A673 (cell line): ENCODE results near the gene MACROD1. TPM values are rescaled to one million over a fixed set of nuclear protein-coding genes. Genes with fewer than 3 reads are reported as not detected.

ENCODE experiments used
- BruUV-seq: library from RNA; stranded (reverse); fragments of 400-500 nt; replicated peaks from 2 replicates; lab custom pipeline; 2021; lab: Mats Ljungman, UMichigan
- CTCF ChIA-PET: fragments of 300-600 bp; sonication (Branson Sonifier 250); formaldehyde crosslinking; loops from one replicate; lab custom pipeline; 2022; ENCODE audit warnings: antibody characterized with exemption; lab: Charles Lee
- POLR2A ChIA-PET: fragments of 300-600 bp; sonication (Branson Sonifier 250); formaldehyde crosslinking; loops from one replicate; lab custom pipeline; 2022; ENCODE audit warnings: antibody characterized with exemption; ENCODE audit not compliant: low non-redundant PET; lab: Charles Lee
- DNase-seq: peaks from one replicate; pipeline ENCODE4 v3.0.0-alpha.2; 2015; ENCODE audit warnings: low spot score
- H3K27ac ChIP-seq: fragments of 200-600 bp; sonication (generic); 2 replicates; pipeline ENCODE4 v1.5.1; 2016; ENCODE audit warnings: mixed run types, low read depth, mild to moderate bottlenecking, mixed read lengths, antibody characterized with exemption, low read length; ENCODE audit not compliant: poor library complexity, severe bottlenecking
- H3K27me3 ChIP-seq: fragments of 200-600 bp; sonication (generic); replicated peaks from 2 replicates; pipeline ENCODE4 v1.6.1; 2017; ENCODE audit warnings: mixed run types, low read depth, mild to moderate bottlenecking, mixed read lengths, antibody characterized with exemption, low read length; ENCODE audit not compliant: insufficient read depth, poor library complexity
- H3K36me3 ChIP-seq: fragments of 200-600 bp; sonication (generic); 2 replicates; pipeline ENCODE4 v1.6.1; 2016; ENCODE audit warnings: mixed run types, mild to moderate bottlenecking, mixed read lengths, antibody characterized with exemption, low read length; ENCODE audit not compliant: insufficient read depth, poor library complexity, severe bottlenecking
- H3K4me1 ChIP-seq: fragments of 200-600 bp; sonication (generic); 2 replicates; pipeline ENCODE4 v1.6.1; 2017; ENCODE audit warnings: mixed run types, mild to moderate bottlenecking, mixed read lengths, antibody characterized with exemption, low read length; ENCODE audit not compliant: insufficient read depth, poor library complexity, severe bottlenecking
- H3K4me3 ChIP-seq: fragments of 200-600 bp; sonication (generic); 2 replicates; pipeline ENCODE4 v1.5.1; 2016; ENCODE audit warnings: low read depth, mixed run types, mild to moderate bottlenecking, mixed read lengths, low read length; ENCODE audit not compliant: poor library complexity, severe bottlenecking
- H3K9me3 ChIP-seq: fragments of 200-600 bp; sonication (generic); 2 replicates; pipeline ENCODE4 v1.6.1; 2016; ENCODE audit warnings: mixed run types, low read depth, mild to moderate bottlenecking, mixed read lengths, antibody characterized with exemption, low read length; ENCODE audit not compliant: poor library complexity, severe bottlenecking
- CTCF ChIP-seq: fragments of 300-800, 200-600 bp; sonication (generic); conservative IDR thresholded peaks from 2 replicates; pipeline ENCODE4 v1.5.1; 2017; ENCODE audit warnings: low read depth, mild to moderate bottlenecking, antibody characterized with exemption, low read length, moderate library complexity, mixed read lengths
- EZH2 ChIP-seq: fragments of 200-600 bp; sonication (generic); IDR thresholded peaks from 2 replicates; pipeline ENCODE4 v1.6.1; 2017; ENCODE audit warnings: borderline replicate concordance, low read depth, mild to moderate bottlenecking, mixed read lengths, antibody characterized with exemption, low read length; ENCODE audit not compliant: poor library complexity, severe bottlenecking
- intact Hi-C: fragments of 100-400 bp; cut with micrococcal nuclease; formaldehyde crosslinking; loops from one replicate; pipeline ENCODE4 v1.10.0; 2022; ENCODE audit not compliant: unreplicated experiment
- total RNA-seq: library from RNA; stranded (reverse); gene quantifications from 2 replicates; pipeline ENCODE4 v1.2.3, GENCODE V29; 2021

Gene MACROD1
- total RNA-seq, 1 experiment from 2014 or later, result 28.7 TPM

GRCh38 chr11:64185693-64186491, 20.0 kb upstream of the MACROD1 start, which contains the start of gene STIP1:
Gene STIP1, plus strand, starts transcription at chr11:64186171. Its CDS starts 91 bp downstream, at chr11:64186262.
- peaks cover 22% of the 10 kb centered on the region for H3K4me1 ChIP-seq
- H3K27ac ChIP-seq, result peak within 1 kb of the TSS; percentile 87
- peak within 1 kb of the TSS; percentile 72 for H3K4me3 ChIP-seq
- no peaks in the 10 kb centered on the region for H3K9me3 ChIP-seq
- CTCF ChIA-PET, result interaction anchor here (0.6 to 1.3 kb wide), 5 partner anchors 18 to 380 kb away, joined by 3 to 6 read pairs (median 3); partner anchors contain the start of gene PRDX5
- peaks cover 21% of the 10 kb centered on the region for H3K36me3 ChIP-seq
- peak; percentile 100 for DNase-seq
- no TSS peak for BruUV-seq
- peak; percentile 54 for TF ChIP-seq CTCF
- TF ChIP-seq EZH2, result no peak
- POLR2A ChIA-PET, result interaction anchor here (0.6 to 1.5 kb wide), 7 partner anchors 16 to 445 kb away, joined by 3 to 6 read pairs (median 3); partner anchors contain the start of genes FERMT3 and PRDX5
- intact Hi-C loops, result loop anchor here (5.0 kb wide), 1 partner anchor 116 kb away; the partner anchor contains the start of gene CATSPERZ
- no peaks in the 10 kb centered on the region for H3K27me3 ChIP-seq

GRCh38 chr11:64185175-64185692, 19.3 kb upstream of the MACROD1 start:
- TSS peak; percentile 70 for BruUV-seq
- no peaks in the 10 kb centered on the region for H3K9me3 ChIP-seq
- peak overlapping the region; percentile 87 for H3K27ac ChIP-seq
- CTCF ChIA-PET, result interaction anchor here (0.6 to 1.3 kb wide), 5 partner anchors 19 to 185 kb away, joined by 3 to 12 read pairs (median 3); partner anchors contain the start of gene PRDX5
- DNase-seq, result peak; percentile 69
- intact Hi-C loops, result loop anchor here (5.0 kb wide), 1 partner anchor 117 kb away; the partner anchor contains the start of gene CATSPERZ
- POLR2A ChIA-PET, result interaction anchor here (0.6 to 1.5 kb wide), 9 partner anchors 16 to 1323 kb away, joined by 3 to 6 read pairs (median 3); partner anchors contain the start of genes FERMT3 and PRDX5
- H3K36me3 ChIP-seq, result peaks cover 15% of the 10 kb centered on the region
- TF ChIP-seq CTCF, result no peak
- peaks cover 26% of the 10 kb centered on the region for H3K4me1 ChIP-seq
- H3K27me3 ChIP-seq, result no peaks in the 10 kb centered on the region
- peak overlapping the region; percentile 72 for H3K4me3 ChIP-seq

GRCh38 chr11:64183890-64184289, 18.0 kb upstream of the MACROD1 start:
- no peaks in the 10 kb centered on the region for H3K9me3 ChIP-seq
- no TSS peak for BruUV-seq

More at GRCh38 chr11:64183890-64184289, 18.0 kb upstream of the MACROD1 start:
- H3K36me3 ChIP-seq, result peaks cover 8% of the 10 kb centered on the region
- ChIA-PET CTCF (interaction anchor here (0.6 kb wide), 1 partner anchor 27 kb away, joined by 3 read pairs; no protein-coding TSS in a partner anchor), POLR2A (interaction anchor here (0.6 kb wide), 1 partner anchor 989 kb away, joined by 4 read pairs; no protein-coding TSS in a partner anchor)
- H3K27ac ChIP-seq, result peak overlapping the region; percentile 5
- H3K27me3 ChIP-seq, result no peaks in the 10 kb centered on the region
- intact Hi-C loops, result no loop called here
- DNase-seq, result no peak
- H3K4me1 ChIP-seq, result peaks cover 26% of the 10 kb centered on the region
- no peak for TF ChIP-seq CTCF
- TF ChIP-seq EZH2, result no peak
- peak overlapping the region; percentile 72 for H3K4me3 ChIP-seq
